Left ventricle myocardium inferior (tissue), 1 donor: Measurements from ENCODE around the gene OCA2. TPM values are rescaled to one million over a fixed set of nuclear protein-coding genes. Genes with fewer than 3 reads are reported as not detected.

ENCODE experiments used
- DNase-seq: peaks from one replicate; pipeline ENCODE4 v3.0.0-alpha.2; 2020
- H3K27ac ChIP-seq: fragments of 200-600 bp; replicated peaks from 2 replicates; pipeline ENCODE4 v1.8.0; 2021
- H3K27me3 ChIP-seq: fragments of 200-600 bp; 2 replicates; pipeline ENCODE4 v1.8.0; 2021; ENCODE audit warnings: low read depth
- H3K36me3 ChIP-seq: fragments of 200-600 bp; 2 replicates; pipeline ENCODE4 v1.8.0; 2021
- H3K4me1 ChIP-seq: fragments of 200-600 bp; 2 replicates; pipeline ENCODE4 v1.8.0; 2021
- H3K4me3 ChIP-seq: fragments of 200-600 bp; 2 replicates; pipeline ENCODE4 v1.8.0; 2021; ENCODE audit warnings: mild to moderate bottlenecking, moderate library complexity
- H3K9me3 ChIP-seq: fragments of 200-600 bp; replicated peaks from 2 replicates; pipeline ENCODE4 v1.8.0; 2021
- CTCF ChIP-seq: fragments of 200-600 bp; IDR thresholded peaks from 2 replicates; pipeline ENCODE4 v1.8.0; 2021; ENCODE audit warnings: antibody characterized with exemption, mild to moderate bottlenecking, borderline replicate concordance
- intact Hi-C: fragments of 100-400 bp; cut with micrococcal nuclease; formaldehyde crosslinking; loops from one replicate; pipeline ENCODE4 v1.11.0; 2022
- total RNA-seq: library from RNA; stranded (reverse); fragmentation: NEBNext Ultra II Directional; extraction: Animal tissue kit (Norgen Biotek cat#: 25700); gene quantifications from one replicate; pipeline ENCODE4 v1.2.1, GENCODE V29; 2021
- donor health status: DM: no; HTN: yes; CAD: no; lungs with severe emphysema.

OCA2 gene
- total RNA-seq, 1 donor from 2014 or later: not detected

GRCh38 chr15:28023933-28024888 lies 74.9 kb downstream of the OCA2 start:
- H3K27ac ChIP-seq: no peak overlapping the region
- H3K9me3 ChIP-seq: no peaks in the 10 kb centered on the region
- H3K4me3 ChIP-seq: no peak overlapping the region
- DNase-seq: no peak
- H3K36me3 ChIP-seq: no peaks in the 10 kb centered on the region
- no peaks in the 10 kb centered on the region for H3K4me1 ChIP-seq
- no peaks in the 10 kb centered on the region for H3K27me3 ChIP-seq
- no peak for TF ChIP-seq CTCF
- intact Hi-C loops: no loop called here

GRCh38 chr15:28023422-28023821 lies 75.7 kb downstream of the OCA2 start:
- Histone ChIP-seq H3K27me3 (no peaks in the 10 kb centered on the region), H3K36me3 (no peaks in the 10 kb centered on the region), H3K9me3 (no peaks in the 10 kb centered on the region), H3K4me1 (no peaks in the 10 kb centered on the region), H3K27ac (no peak overlapping the region), H3K4me3 (no peak overlapping the region)
- no peak for DNase-seq
- intact Hi-C loops: no loop called here
- no peak for TF ChIP-seq CTCF

- DNase-seq: no peak
- Histone ChIP-seq H3K27me3 (no peaks in the 10 kb centered on the region), H3K27ac (no peak overlapping the region), H3K4me3 (no peak overlapping the region), H3K4me1 (no peaks in the 10 kb centered on the region), H3K9me3 (no peaks in the 10 kb centered on the region), H3K36me3 (no peaks in the 10 kb centered on the region)
- no peak for TF ChIP-seq CTCF
- intact Hi-C loops: no loop called here
These were observed 76.2 kb downstream of the OCA2 start for GRCh38 chr15:28022961-28023360.

- Histone ChIP-seq H3K27me3 (no peaks in the 10 kb centered on the region), H3K27ac (no peak overlapping the region), H3K36me3 (no peaks in the 10 kb centered on the region), H3K9me3 (no peaks in the 10 kb centered on the region), H3K4me1 (no peaks in the 10 kb centered on the region), H3K4me3 (no peak overlapping the region)
- intact Hi-C loops: no loop called here
- DNase-seq: no peak
- no peak for TF ChIP-seq CTCF
These were observed 76.9 kb downstream of the OCA2 start for GRCh38 chr15:28022181-28022580.

GRCh38 chr15:28021281-28022039 lies 77.7 kb downstream of the OCA2 start:
- DNase-seq: peak; percentile 25
- TF ChIP-seq CTCF: peak; percentile 62
- Histone ChIP-seq H3K9me3 (no peaks in the 10 kb centered on the region), H3K4me3 (no peak overlapping the region), H3K27ac (no peak overlapping the region), H3K4me1 (no peaks in the 10 kb centered on the region), H3K36me3 (no peaks in the 10 kb centered on the region), H3K27me3 (no peaks in the 10 kb centered on the region)
- intact Hi-C loops: no loop called here
